NCI-H1694 treated with DMSO at 0.1 percent for 48 hours (cell line): ENCODE data around the gene ALX3.

Experiments used
- DNase-seq: peaks from one replicate; lab custom pipeline; 2025; lab: John Stamatoyannopoulos, UW

ALX3 gene

GRCh38 chr1:110070671-110071242 lies at the start of gene ALX3:
Gene ALX3 (minus strand): TSS chr1:110070672. CDS start chr1:110070612, 60 bp downstream.
- DNase-seq: no peak

GRCh38 chr1:110119843-110120242 lies 49.4 kb upstream of the ALX3 start:
- peak; percentile 36 for DNase-seq

- no peak for DNase-seq
These were observed 48.3 kb upstream of the ALX3 start for GRCh38 chr1:110118636-110119396.

- DNase-seq: no peak
These were observed 44.3 kb upstream of the ALX3 start for GRCh38 chr1:110114784-110115183.

- no peak for DNase-seq
These were observed 43.7 kb upstream of the ALX3 start for GRCh38 chr1:110114173-110114572.

- no peak for DNase-seq
These were observed 43.1 kb upstream of the ALX3 start for GRCh38 chr1:110113551-110113950.

- DNase-seq: no peak
These were observed 42.2 kb upstream of the ALX3 start for GRCh38 chr1:110112656-110113055.

GRCh38 chr1:110112143-110112542 lies 41.7 kb upstream of the ALX3 start, which contains the start of gene UBL4B:
Gene UBL4B (plus strand): TSS chr1:110112443. CDS start chr1:110112535, 92 bp downstream.
- DNase-seq: no peak

GRCh38 chr1:110111081-110111480 lies 40.6 kb upstream of the ALX3 start:
- DNase-seq: no peak

- no peak for DNase-seq
These were observed 37.5 kb upstream of the ALX3 start for GRCh38 chr1:110107867-110108469.

- DNase-seq: peak; percentile 48
These were observed 35.8 kb upstream of the ALX3 start for GRCh38 chr1:110106013-110106941.

- no peak for DNase-seq
These were observed 31.6 kb upstream of the ALX3 start for GRCh38 chr1:110102081-110102480.

GRCh38 chr1:110100335-110100734 lies 29.9 kb upstream of the ALX3 start:
- DNase-seq: no peak

GRCh38 chr1:110098222-110099026 lies 28.0 kb upstream of the ALX3 start:
- no peak for DNase-seq

GRCh38 chr1:110097507-110098221 lies 27.2 kb upstream of the ALX3 start:
- DNase-seq: no peak

GRCh38 chr1:110094931-110095654 lies 24.6 kb upstream of the ALX3 start:
- no peak for DNase-seq

- no peak for DNase-seq
These were observed 22.5 kb upstream of the ALX3 start for GRCh38 chr1:110092991-110093390.

- no peak for DNase-seq
These were observed 21.3 kb upstream of the ALX3 start for GRCh38 chr1:110091791-110092190.

GRCh38 chr1:110091381-110091780 lies 20.9 kb upstream of the ALX3 start:
- DNase-seq: no peak
